Panc1 (cell line): ENCODE measurements around the gene EVI2A. TPM values are rescaled to one million over a fixed set of nuclear protein-coding genes. Genes with fewer than 3 reads are reported as not detected.

Source experiments
- ATAC-seq: fragments of 200-7000 bp; cut with Tn5 transposase; 2 replicates; pipeline ENCODE4 v1.9.1; 2020; ENCODE audit warnings: mild to moderate bottlenecking, moderate library complexity
- BruUV-seq: library from RNA; stranded (reverse); fragments of 400-500 nt; replicated peaks from 2 replicates; lab custom pipeline; 2021; lab: Mats Ljungman, UMichigan
- CTCF ChIA-PET: fragments of 300-600 bp; sonication (Branson Sonifier 250); formaldehyde crosslinking; loops from one replicate; lab custom pipeline; 2022; ENCODE audit warnings: antibody characterized with exemption; lab: Charles Lee
- POLR2A ChIA-PET: fragments of 300-600 bp; sonication (Branson Sonifier 250); formaldehyde crosslinking; loops from one replicate; lab custom pipeline; 2022; ENCODE audit warnings: antibody characterized with exemption; lab: Charles Lee
- DNase-seq: peaks from one replicate; pipeline ENCODE4 v3.0.0-alpha.2; 2010; ENCODE audit warnings: low read depth, low spot score
- H3K27ac ChIP-seq: 2 replicates; pipeline ENCODE4 v1.5.1; 2011; ENCODE audit warnings: mild to moderate bottlenecking, low read length, inconsistent platforms
- H3K27me3 ChIP-seq: fragments of 200-500 bp; sonication (Bioruptor generic); 2 replicates; pipeline ENCODE4 v1.6.0; 2014; ENCODE audit warnings: low read length, inconsistent platforms; ENCODE audit not compliant: control insufficient read depth, insufficient read depth
- H3K36me3 ChIP-seq: fragments of 200-500 bp; sonication (Bioruptor generic); 2 replicates; pipeline ENCODE4 v1.5.1; 2014; ENCODE audit warnings: inconsistent platforms, mild to moderate bottlenecking, low read length, moderate library complexity; ENCODE audit not compliant: control insufficient read depth, insufficient read depth
- H3K4me1 ChIP-seq: 2 replicates; pipeline ENCODE4 v1.5.1; 2011; ENCODE audit warnings: inconsistent platforms, mild to moderate bottlenecking, low read length, moderate library complexity; ENCODE audit not compliant: control insufficient read depth, insufficient read depth
- H3K4me3 ChIP-seq, 2 experiments: 2 replicates each; pipeline ENCODE4 v1.5.1; 2011 to 2012; ENCODE audit warnings: low read depth in 2 of 2, low read length in 2 of 2, mild to moderate bottlenecking in 2 of 2, inconsistent platforms in 1 of 2, moderate library complexity in 1 of 2
- H3K9me3 ChIP-seq: fragments of 200-500 bp; sonication (Bioruptor generic); 2 replicates; pipeline ENCODE4 v1.5.1; 2014; ENCODE audit warnings: low read depth, mild to moderate bottlenecking, inconsistent platforms, low read length, moderate library complexity; ENCODE audit not compliant: control insufficient read depth, insufficient read depth
- POLR2AphosphoS5 ChIP-seq: IDR thresholded peaks from 2 replicates; pipeline ENCODE4 v1.6.1; 2012; ENCODE audit warnings: mild to moderate bottlenecking, low read depth, low read length, moderate library complexity
- SIN3A ChIP-seq: IDR thresholded peaks from 2 replicates; pipeline ENCODE4 v1.6.1; 2012; ENCODE audit warnings: low read depth, mild to moderate bottlenecking, low read length, moderate library complexity, borderline replicate concordance; ENCODE audit not compliant: insufficient read depth
- TCF7L2 ChIP-seq: IDR thresholded peaks from 2 replicates; pipeline ENCODE4 v1.6.1; 2011; ENCODE audit warnings: mild to moderate bottlenecking, low read depth, low read length, inconsistent platforms
- in situ Hi-C: cut with HindIII; loops from 2 replicates; pipeline ENCODE4 v1.10.0; 2016; ENCODE audit warnings: low sequenced_read_pairs, low pct_unique_long_range_greater_than_20kb
- intact Hi-C: fragments of 100-400 bp; cut with micrococcal nuclease; formaldehyde crosslinking; loops from one replicate; pipeline ENCODE4 v1.10.0; 2022; ENCODE audit not compliant: unreplicated experiment
- total RNA-seq: library from RNA; stranded (reverse); gene quantifications from one replicate; pipeline ENCODE4 v1.2.1, GENCODE V29; 2021; ENCODE audit not compliant: unreplicated experiment
- TF ChIP-seq, protein P1 (sequence below): fragments of 450-650 bp; IDR thresholded peaks from 2 replicates; pipeline ENCODE4 v1.5.1; 2017; ENCODE audit warnings: mild to moderate bottlenecking
- TF ChIP-seq, protein P2 (sequence below), 2 experiments: IDR thresholded peaks; 2 replicates each; pipeline ENCODE4 v1.6.1; 2011 to 2012; ENCODE audit warnings: low read depth in 2 of 2, control low read depth in 1 of 2, low read length in 1 of 2, mild to moderate bottlenecking in 1 of 2, moderate library complexity in 1 of 2; ENCODE audit not compliant: insufficient read depth in 1 of 2

Gene EVI2A
- total RNA-seq, 1 experiment from 2014 or later = not detected

DNA sequence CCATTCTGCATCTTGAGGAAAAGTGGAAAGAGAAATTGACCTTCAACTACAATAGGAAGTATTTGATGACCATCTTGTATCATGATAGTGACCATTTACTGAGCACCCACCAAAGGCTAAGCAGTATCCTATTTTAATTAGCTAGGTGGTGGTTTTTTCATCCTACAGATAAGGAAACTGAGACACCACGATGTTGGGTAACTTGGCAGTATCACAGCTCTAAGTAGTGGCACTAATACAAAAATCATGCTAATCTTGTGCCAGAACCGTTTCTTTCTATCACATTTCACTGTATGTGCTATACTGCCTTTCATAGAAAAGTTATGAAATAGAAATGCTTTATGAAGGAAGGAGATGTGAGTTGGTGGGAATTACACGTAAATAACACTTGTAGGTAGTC lies 9.9 kb downstream of the EVI2A start:
- ChIA-PET POLR2A (no interaction called here), CTCF (no interaction called here)
- no peaks in the 10 kb centered on the region for H3K36me3 ChIP-seq
- H3K27ac ChIP-seq = no peak overlapping the region
- no peak overlapping the region for H3K4me3 ChIP-seq
- H3K27me3 ChIP-seq = no peaks in the 10 kb centered on the region
- no peaks in the 10 kb centered on the region for H3K9me3 ChIP-seq
- intact Hi-C loops (no loop called here), in situ Hi-C loops (no loop called here)
- no peak for DNase-seq
- ATAC-seq = no peak
- H3K4me1 ChIP-seq = 0 out of 2 replicates have a peak, but pooled peaks cover 4% of the 10 kb centered on the region
- no TSS peak for BruUV-seq
- TF ChIP-seq SIN3A = no peak
- TF ChIP-seq, protein P1, sequence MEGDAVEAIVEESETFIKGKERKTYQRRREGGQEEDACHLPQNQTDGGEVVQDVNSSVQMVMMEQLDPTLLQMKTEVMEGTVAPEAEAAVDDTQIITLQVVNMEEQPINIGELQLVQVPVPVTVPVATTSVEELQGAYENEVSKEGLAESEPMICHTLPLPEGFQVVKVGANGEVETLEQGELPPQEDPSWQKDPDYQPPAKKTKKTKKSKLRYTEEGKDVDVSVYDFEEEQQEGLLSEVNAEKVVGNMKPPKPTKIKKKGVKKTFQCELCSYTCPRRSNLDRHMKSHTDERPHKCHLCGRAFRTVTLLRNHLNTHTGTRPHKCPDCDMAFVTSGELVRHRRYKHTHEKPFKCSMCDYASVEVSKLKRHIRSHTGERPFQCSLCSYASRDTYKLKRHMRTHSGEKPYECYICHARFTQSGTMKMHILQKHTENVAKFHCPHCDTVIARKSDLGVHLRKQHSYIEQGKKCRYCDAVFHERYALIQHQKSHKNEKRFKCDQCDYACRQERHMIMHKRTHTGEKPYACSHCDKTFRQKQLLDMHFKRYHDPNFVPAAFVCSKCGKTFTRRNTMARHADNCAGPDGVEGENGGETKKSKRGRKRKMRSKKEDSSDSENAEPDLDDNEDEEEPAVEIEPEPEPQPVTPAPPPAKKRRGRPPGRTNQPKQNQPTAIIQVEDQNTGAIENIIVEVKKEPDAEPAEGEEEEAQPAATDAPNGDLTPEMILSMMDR = no peak
- TF ChIP-seq TCF7L2 = no peak
- TF ChIP-seq POLR2AphosphoS5 = no peak
- TF ChIP-seq, protein P2, sequence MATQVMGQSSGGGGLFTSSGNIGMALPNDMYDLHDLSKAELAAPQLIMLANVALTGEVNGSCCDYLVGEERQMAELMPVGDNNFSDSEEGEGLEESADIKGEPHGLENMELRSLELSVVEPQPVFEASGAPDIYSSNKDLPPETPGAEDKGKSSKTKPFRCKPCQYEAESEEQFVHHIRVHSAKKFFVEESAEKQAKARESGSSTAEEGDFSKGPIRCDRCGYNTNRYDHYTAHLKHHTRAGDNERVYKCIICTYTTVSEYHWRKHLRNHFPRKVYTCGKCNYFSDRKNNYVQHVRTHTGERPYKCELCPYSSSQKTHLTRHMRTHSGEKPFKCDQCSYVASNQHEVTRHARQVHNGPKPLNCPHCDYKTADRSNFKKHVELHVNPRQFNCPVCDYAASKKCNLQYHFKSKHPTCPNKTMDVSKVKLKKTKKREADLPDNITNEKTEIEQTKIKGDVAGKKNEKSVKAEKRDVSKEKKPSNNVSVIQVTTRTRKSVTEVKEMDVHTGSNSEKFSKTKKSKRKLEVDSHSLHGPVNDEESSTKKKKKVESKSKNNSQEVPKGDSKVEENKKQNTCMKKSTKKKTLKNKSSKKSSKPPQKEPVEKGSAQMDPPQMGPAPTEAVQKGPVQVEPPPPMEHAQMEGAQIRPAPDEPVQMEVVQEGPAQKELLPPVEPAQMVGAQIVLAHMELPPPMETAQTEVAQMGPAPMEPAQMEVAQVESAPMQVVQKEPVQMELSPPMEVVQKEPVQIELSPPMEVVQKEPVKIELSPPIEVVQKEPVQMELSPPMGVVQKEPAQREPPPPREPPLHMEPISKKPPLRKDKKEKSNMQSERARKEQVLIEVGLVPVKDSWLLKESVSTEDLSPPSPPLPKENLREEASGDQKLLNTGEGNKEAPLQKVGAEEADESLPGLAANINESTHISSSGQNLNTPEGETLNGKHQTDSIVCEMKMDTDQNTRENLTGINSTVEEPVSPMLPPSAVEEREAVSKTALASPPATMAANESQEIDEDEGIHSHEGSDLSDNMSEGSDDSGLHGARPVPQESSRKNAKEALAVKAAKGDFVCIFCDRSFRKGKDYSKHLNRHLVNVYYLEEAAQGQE (IDR thresholded peaks at IDR 0.05; ENCODE audit: insufficient read depth in 1 of 2, low read depth in 2 of 2, low read length in 1 of 2) = no peak

DNA sequence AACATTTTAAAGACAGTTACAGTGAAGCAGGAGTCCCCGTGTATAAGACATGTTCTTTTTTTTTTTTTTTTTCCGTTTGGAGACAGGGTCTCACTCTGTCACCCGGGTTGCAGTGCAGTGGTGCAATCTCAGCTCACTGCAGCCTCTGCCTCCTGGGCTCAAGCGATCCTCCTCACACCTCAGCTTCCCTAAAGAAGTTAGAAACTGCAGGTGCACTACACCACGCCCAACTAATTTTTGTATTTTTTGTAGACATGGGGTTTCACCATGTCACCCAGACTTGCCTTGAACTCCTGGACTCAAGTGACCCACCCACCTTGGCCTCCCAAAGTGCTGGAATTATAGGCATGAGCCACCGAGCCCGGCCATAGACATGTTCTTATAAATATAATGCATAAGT lies 10.5 kb downstream of the EVI2A start:
- intact Hi-C loops (no loop called here), in situ Hi-C loops (no loop called here)
- Histone ChIP-seq H3K27ac (no peak overlapping the region), H3K9me3 (no peaks in the 10 kb centered on the region), H3K4me3 (no peak overlapping the region), H3K4me1 (0 out of 2 replicates have a peak, but pooled peaks cover 4% of the 10 kb centered on the region), H3K36me3 (no peaks in the 10 kb centered on the region), H3K27me3 (no peaks in the 10 kb centered on the region)
- ChIA-PET POLR2A (no interaction called here), CTCF (no interaction called here)
- ATAC-seq = no peak
- BruUV-seq = no TSS peak
- no peak for DNase-seq
- no peak for TF ChIP-seq SIN3A
- TF ChIP-seq, protein P2 (IDR thresholded peaks at IDR 0.05; ENCODE audit: insufficient read depth in 1 of 2, low read depth in 2 of 2, low read length in 1 of 2) = no peak
- TF ChIP-seq, protein P1 = no peak
- TF ChIP-seq POLR2AphosphoS5 = no peak
- TF ChIP-seq TCF7L2 = no peak
